Sigmoid colon (tissue), 4 donors: Measurements from ENCODE around the gene ASB5.

Experiments used
- CTCF ChIP-seq, 4 experiments: fragments of 450-650 bp in 3 of 4; fragments of 200-600 bp in 1 of 4; IDR thresholded peaks; one replicate each; pipeline ENCODE4 v1.5.1; 2016 to 2019; ENCODE audit warnings: antibody characterized with exemption in 4 of 4, mild to moderate bottlenecking in 3 of 4, moderate library complexity in 2 of 4
- EP300 ChIP-seq, 4 donors: sonication (generic); formaldehyde crosslinking; IDR thresholded peaks; one replicate each; pipeline ENCODE4 v1.6.1; 2017; ENCODE audit warnings: antibody characterized with exemption in 4 of 4
- POLR2A ChIP-seq, 2 donors: fragments of 450-650 bp; IDR thresholded peaks; one replicate each; pipeline ENCODE4 v1.6.1; 2016; ENCODE audit warnings: antibody characterized with exemption in 2 of 2, mild to moderate bottlenecking in 2 of 2, moderate library complexity in 2 of 2
- POLR2AphosphoS5 ChIP-seq, 4 donors: sonication (generic); formaldehyde crosslinking; IDR thresholded peaks; one replicate each; pipeline ENCODE4 v1.6.1; 2017; ENCODE audit warnings: antibody characterized with exemption in 4 of 4

DNA sequence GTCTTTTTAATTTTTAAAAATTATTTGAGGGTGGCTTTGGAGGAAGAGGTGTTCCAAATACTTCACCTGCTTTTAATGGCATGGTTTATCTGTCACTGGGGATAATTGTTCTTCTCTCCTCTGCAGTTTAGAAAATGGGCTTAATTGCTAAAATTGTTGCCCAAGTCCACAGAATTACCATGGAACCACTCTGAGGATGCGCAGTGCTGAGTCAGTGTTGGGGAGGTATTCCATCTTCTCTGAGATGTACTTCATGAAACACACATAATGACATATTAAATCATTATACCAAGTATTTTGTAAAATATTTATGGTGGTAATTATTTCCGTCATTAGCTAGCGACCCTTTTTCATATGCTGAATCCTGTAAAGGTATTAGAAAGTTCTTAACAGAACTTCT is 8.0 kb downstream of the ASB5 start:
- TF ChIP-seq EP300 (IDR thresholded peaks at IDR 0.05): no peak
- no peak for TF ChIP-seq CTCF (IDR thresholded peaks at IDR 0.05)
- TF ChIP-seq POLR2AphosphoS5 (IDR thresholded peaks at IDR 0.05): no peak
- TF ChIP-seq POLR2A (IDR thresholded peaks at IDR 0.05): no peak
